Activated T-cell treated with anti-CD3 and anti-CD28 coated beads, Interleukin-2, amount 50 U/mL, for 1 hour (primary cell): Measurements from ENCODE around the gene G6PD.
"Not testable (repeated sequence)": the region's sequence is repeated elsewhere in the genome, so short reads cannot be mapped to it uniquely, and the experiment has no call there.

ENCODE experiments used
- DNase-seq: peaks from one replicate; pipeline ENCODE4 v3.0.0-alpha.2; 2020

G6PD gene

GRCh38 chrX:154512879-154513553 is 33.6 kb downstream of the G6PD start:
- no peak for DNase-seq

- DNase-seq = no peak
These were observed 34.9 kb downstream of the G6PD start for GRCh38 chrX:154511761-154512160.

- DNase-seq = no peak
These were observed 37.2 kb downstream of the G6PD start for GRCh38 chrX:154509455-154509854.

- DNase-seq = no peak
These were observed 38.3 kb downstream of the G6PD start for GRCh38 chrX:154508384-154508745.

- no peak for DNase-seq
These were observed 38.8 kb downstream of the G6PD start for GRCh38 chrX:154507673-154508383.

GRCh38 chrX:154506483-154507332 is 39.9 kb downstream of the G6PD start:
- no peak for DNase-seq

GRCh38 chrX:154505734-154506133 is 40.9 kb downstream of the G6PD start:
- no peak for DNase-seq

GRCh38 chrX:154502989-154503388 is 43.7 kb downstream of the G6PD start:
- DNase-seq = no peak

- no peak for DNase-seq
These were observed 44.5 kb downstream of the G6PD start for GRCh38 chrX:154502098-154502497.

GRCh38 chrX:154501423-154501822 is 45.2 kb downstream of the G6PD start:
- not testable (repeated sequence) for DNase-seq

GRCh38 chrX:154496591-154497137 is 50.0 kb downstream of the G6PD start:
- not testable (repeated sequence) for DNase-seq

GRCh38 chrX:154495472-154495922 is 51.1 kb downstream of the G6PD start:
- no peak for DNase-seq

GRCh38 chrX:154494715-154495114 is 51.9 kb downstream of the G6PD start:
- no peak for DNase-seq

- peak; percentile 87 for DNase-seq
These were observed 56.1 kb downstream of the G6PD start, which contains the start of gene SLC10A3 for GRCh38 chrX:154490414-154491083. TSS of gene SLC10A3 (minus strand) at chrX:154490629. CDS start at chrX:154488940, 1,689 bp downstream.

GRCh38 chrX:154490021-154490413 is 56.6 kb downstream of the G6PD start:
- peak; percentile 36 for DNase-seq

GRCh38 chrX:154489182-154489581 is 57.5 kb downstream of the G6PD start:
- no peak for DNase-seq

GRCh38 chrX:154488336-154489075 is 58.1 kb downstream of the G6PD start:
- DNase-seq = no peak

GRCh38 chrX:154487518-154488290 is 58.9 kb downstream of the G6PD start:
- no peak for DNase-seq

- DNase-seq = peak; percentile 68
These were observed 60.0 kb downstream of the G6PD start, which contains the start of gene UBL4A for GRCh38 chrX:154486396-154487207. TSS of gene UBL4A (minus strand) at chrX:154486615. CDS start at chrX:154486584, 31 bp downstream.

- DNase-seq = peak; percentile 53
These were observed 60.6 kb downstream of the G6PD start for GRCh38 chrX:154486052-154486395.
